RPMI8226 (cell line): ENCODE results near the gene EML3.
A peak's percentile ranks its signal among the peaks of the same experiment; 100 is the strongest.
"Not testable (repeated sequence)": the region's sequence is repeated elsewhere in the genome, so short reads cannot be mapped to it uniquely, and the experiment has no call there.

Experiments used
- DNase-seq: peaks from one replicate; pipeline ENCODE4 v3.0.0-alpha.2; 2015

EML3 gene

DNA sequence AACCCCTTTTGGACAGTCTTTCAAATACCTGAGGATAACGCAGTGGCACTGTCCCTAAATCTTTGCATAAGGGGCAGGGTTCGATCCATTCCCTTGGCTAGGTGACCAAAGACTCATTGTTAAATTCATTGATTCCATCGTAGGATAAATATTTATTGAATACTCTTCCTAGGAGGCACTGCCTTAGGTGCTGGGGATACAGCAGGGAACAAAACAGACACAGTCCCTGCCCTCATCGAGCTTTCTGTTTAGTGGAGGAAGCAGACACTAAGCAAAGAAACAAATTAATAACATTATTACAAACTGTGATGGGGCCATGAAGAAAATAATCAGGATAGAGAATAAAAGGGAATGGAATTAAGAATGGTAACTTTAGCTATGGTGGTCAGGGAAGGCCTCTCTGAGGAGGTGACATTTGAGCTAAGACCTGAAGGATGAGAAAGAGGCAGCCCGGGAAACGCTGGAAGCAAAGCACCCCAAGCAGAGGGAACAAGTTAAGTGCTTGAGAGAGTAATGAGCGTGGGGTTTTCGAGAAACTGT, 8.5 kb upstream of the EML3 start:
- DNase-seq = no peak

DNA sequence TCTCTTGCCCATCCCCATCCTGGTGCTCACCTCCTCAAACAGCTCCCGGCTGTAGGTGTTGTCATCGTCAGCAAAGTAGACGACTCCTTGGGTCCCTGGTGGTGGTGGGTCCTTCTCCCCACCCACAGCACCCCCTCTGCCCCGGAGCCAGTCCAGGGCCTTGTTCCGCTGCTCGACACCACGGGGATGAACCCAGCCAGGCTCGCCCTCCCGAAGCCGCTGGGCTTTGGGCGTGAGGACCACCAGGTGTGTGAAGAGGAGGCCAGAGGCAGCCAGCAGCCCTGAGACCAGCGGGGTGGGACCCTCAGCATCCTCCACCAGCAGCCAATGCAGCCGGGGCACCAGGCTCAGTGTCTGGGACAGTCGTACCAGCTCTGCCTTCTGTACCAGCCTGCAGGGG, 4.4 kb upstream of the EML3 start:
- DNase-seq = not testable (repeated sequence)

DNA sequence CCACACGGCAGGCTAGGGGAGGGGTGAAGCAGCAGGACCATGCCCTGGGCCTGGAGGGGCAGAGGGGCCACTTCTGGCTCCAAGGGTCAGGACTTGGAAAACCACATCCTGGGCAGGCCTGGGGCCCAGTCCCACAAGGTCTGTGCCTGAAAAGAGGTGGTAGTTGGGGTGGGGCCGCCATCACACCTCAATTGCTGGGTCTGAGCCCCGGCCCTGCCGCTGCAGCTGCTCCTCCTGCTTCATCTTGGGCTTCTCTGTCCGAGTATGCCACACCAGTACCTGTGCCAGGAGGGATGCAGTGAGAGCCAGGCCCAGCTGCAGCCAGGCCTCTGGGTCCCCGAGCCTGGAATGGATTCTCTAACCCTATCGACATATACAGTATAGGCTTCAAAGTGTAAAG, 2.9 kb upstream of the EML3 start:
- DNase-seq = no peak

- peak; percentile 83 for DNase-seq
These were observed 1.7 kb upstream of the EML3 start for GRCh38 chr11:62614275-62614674.

DNA sequence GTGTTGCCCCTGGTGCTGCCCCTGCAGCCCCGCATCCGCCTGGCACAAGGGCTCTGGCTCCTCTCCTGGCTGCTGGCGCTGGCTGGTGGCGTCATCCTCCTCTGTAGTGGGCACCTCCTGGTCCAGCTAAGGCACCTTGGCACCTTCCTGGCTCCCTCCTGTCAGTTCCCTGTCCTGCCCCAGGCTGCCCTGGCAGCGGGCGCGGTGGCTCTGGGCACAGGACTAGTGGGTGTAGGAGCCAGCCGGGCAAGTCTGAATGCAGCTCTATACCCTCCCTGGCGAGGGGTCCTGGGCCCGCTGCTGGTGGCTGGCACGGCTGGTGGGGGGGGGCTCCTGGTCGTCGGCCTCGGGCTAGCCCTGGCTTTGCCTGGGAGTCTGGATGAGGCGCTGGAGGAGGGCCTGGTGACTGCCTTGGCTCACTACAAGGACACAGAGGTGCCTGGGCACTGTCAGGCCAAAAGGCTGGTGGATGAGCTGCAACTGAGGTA, 760 bp upstream of the EML3 start:
- DNase-seq = no peak

DNA sequence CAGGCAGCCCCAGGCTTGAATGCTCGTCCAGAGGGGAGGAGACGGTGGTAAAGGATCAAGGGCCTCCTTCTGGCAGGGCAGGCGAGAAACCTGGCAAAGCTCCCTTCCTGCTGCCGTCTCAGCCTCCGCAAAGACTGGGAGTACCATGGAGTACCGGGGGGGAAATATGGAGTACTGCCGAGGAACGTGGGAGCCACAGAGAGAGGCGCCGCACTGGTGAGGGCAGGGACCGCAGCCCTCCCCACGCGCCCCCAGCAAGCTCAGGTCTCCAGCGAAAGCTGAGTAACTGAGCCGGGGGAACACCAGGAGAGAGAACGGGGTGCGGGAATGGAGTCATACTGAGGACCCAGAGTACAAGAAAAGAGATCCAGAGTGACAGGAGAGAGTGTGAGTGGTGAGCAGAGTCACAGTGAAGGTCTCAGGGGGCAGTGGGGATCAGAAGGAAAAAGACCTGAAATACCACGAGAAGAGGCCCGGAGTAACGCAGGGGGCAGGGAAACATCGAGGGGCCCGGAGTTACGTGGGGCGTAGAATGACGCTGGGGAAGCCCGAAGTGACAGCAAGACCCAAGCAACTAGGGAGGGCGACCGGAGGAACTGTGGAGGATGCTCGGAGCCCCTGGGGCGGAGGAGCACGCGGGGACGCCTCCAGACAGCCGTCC, 740 bp downstream of the EML3 start:
- DNase-seq = peak; percentile 59

DNA sequence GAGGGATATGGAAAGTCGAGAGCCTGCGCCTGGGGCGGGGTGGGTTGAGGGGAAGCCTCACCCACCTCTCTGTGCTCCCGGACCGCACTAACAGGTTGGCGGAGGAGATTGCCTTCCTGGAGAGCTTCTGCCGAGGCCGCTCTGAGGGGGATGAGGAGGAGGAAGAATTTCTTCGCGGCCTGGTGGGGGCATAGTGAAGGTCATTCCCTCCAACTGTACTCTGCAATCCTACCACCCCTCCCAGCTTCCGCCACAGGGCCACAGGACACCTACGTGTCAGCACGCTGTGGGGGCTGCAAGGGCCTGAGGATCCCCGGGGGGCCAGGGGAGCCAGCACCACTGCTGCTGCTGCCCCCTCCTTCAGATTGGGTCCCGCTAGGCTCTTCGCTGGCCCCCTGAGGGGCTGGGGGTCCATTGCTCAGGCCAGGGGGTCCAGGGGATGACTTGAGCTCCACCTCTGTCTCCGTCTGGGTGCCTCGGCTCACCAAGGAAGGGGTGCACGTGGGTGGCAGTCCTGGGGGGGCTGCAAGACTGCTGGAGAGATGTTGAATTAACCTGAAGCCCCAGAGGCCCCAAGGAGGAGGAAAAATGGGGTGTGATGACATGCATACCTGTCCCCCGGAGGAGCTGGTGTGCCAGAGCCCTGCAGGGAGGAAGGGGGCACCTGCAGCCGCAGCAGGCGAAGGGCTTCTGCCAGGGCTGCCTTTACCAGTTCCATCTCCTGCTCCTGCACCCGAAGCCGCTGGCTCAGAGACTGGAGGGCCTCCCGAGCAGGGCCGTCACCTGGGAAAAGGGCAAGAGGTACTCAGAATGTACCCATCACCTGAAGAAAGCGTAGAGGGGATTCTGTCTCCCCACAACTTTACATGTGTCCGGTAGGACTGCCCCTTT, 1.5 kb downstream of the EML3 start:
- DNase-seq = no peak

- DNase-seq = no peak
These were observed 2.2 kb downstream of the EML3 start for GRCh38 chr11:62610403-62610802.

DNA sequence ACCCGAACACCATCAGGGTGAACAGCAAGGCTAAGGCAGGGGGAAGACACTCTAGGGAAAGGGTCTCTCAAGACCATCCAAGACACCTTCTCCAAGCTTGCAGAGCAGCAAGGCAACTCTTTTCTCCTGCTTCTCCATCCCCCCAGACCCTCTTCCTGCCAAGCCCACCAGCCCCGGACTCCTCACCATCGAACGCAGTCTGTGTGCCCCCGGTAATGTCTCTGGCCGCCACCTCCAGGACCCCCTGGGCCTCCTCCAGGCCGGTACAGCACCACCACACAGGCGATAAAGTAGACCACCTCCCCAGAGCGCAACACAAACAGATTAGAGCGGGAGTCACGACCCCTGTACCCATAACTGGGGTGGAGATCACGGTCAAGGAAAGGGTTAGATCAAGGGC, 3.8 kb downstream of the EML3 start:
- no peak for DNase-seq

DNA sequence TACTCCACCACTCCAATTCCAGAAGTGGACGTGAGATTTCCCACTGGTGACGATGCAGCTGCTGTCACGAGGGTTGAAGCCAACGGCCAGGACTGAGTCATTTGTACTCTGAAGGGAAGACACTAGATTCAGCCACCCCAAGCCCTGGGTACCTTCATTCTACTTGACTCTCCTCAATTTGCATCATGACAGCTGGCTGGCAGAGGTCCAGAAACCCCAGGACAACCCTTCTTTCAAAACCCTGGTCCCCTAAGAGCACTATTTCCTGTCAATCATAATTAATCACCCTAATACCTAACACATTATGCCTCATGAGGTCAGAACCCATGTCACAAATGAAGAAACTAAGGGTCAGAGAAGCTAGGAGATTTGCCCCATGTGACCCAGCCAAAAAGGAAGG, 4.9 kb downstream of the EML3 start:
- DNase-seq = no peak

DNA sequence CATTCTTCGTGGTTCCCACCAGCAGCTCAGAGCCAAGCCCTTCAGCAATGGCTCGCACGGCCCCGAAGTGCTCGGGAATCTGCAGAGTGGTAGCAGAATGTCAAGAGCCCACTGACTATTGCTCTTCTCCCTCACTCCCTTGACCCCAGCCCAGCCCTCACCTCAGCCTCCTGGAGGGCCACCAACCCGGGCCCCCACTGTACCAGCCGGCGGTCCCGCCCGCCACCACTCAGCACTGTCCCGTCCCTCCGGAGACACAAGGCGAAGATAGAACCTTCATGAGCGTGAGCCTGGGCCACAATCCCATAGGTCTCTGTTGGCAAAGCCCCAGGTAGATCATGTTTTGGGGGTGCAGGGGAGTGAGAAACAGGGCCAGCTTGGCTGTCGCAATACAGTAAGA, 6.7 kb downstream of the EML3 start:
- DNase-seq = no peak

GRCh38 chr11:62605467-62605866, 7.1 kb downstream of the EML3 start:
- no peak for DNase-seq

DNA sequence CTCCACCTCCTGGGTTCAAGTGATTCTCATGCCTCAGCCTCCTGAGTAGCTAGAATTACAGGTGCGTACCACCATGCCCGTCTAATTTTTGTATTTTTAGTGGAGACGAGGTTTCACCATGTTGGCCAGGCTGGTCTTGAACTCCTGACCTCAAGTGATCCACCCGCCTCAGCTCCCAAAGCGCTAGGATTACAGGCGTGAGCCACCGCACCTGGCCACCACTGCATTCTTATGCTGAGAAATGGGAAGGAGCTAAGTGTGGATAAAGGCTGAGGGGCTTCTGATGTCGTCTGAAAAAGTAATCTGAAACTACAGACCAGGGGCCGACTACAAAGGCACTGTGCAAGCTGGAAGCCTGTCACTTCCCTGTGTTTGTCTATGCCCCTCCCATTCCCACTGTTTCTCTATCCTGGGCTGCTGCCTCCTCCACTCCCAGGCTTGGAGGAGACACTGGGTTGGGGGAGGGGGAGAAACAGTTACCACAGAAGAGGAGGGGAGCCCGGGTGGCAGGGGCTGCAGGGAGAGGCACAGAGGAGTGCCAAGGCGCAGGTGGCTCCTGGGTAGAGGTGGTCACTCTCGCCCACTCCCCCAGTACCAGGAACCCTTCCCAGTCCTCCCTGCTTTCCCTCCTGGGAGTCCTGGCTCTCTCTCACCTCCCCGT, 8.0 kb downstream of the EML3 start:
- no peak for DNase-seq

DNA sequence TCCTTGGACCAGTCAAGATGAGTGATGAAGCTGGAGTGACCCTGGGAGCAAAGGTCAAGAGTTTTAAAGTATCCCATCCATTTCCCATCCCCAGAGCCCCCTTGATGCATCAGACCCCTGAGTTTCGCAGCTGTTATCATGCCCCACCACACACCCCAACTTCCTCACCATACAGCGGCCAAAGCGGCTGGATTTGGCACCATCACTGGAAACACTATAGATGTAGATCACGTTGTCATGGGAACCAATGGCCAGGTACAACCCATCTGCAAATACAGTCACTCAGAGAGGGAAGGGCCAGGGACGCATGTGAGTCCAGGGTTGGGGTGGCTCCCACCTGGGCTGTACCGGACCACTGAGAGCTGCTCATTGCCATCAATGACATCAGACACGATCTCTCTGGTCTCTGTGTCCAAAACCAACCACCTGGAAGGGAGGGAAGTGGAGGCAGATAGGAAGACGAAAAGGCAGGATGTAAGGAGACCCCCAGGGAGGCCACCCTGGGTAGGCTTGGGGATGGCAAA, 8.7 kb downstream of the EML3 start:
- DNase-seq = no peak

DNA sequence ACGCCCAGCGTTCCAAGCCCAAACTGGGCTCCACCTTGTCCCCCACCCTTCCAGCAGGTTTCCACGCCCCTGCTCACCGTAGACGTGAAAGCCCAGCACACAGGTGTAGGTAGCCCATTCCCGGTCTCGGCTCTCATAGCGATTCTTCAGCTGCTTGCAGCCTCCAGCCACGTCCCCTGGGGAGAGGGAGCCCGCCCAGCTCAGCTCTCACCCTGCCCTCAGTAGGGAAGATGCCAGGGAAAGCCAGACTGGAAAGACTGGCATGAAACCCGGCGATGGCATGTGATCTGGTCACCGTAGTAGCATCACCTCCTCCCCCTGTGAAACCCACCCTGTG, 9.5 kb downstream of the EML3 start:
- DNase-seq = no peak

DNA sequence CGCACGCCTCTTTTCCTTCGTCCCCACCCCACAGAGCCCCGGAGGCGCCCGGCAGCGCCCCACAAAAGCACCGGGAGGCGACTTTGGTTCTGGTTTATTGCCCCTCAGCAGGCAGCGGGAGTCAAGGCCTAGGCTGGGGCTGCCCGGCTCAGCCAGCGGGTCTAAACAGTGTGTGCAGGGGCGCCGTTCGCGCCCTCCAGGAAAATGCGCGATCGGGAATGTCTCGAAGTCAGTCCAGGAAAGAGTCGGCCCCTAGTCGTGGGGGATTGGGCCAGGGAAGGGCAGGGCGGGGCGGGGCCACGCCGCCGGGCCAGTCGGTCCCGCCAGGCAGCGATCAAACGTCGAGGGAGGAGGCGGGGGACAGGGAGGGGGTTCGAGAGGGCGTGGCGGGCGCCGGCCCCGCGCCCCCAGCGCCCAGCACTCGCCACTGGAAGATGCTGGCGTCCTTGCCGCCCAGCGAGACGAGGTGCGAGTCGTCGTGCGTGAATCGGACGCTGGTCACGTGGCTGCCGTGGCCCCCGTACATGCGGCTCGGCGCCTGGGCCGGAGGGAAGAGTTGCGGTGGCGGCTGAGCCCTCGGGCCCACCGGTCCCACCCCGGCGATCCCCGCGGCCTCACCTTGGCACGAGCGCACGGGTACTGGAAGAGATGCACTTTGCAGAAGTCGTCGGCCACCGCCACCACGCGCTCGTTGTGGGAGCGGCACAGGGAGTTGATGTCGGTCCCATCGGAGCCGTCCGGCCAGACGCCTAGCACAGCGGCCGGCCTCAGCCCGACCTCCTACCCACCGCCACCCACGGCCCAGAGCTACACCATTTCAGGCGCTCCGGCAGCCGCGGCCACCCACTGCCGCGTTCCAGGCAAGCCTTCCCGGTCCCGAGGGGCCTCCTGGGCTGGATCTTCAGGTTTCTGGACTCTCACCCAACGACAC, 10.2 kb downstream of the EML3 start:
- no peak for DNase-seq

GRCh38 chr11:62601372-62602140, 11.0 kb downstream of the EML3 start, which contains the start of gene MTA2:
TSS of gene MTA2 (minus strand) at chr11:62601865. CDS start at chr11:62601450, 415 bp downstream.
- peak; percentile 99 for DNase-seq

DNA sequence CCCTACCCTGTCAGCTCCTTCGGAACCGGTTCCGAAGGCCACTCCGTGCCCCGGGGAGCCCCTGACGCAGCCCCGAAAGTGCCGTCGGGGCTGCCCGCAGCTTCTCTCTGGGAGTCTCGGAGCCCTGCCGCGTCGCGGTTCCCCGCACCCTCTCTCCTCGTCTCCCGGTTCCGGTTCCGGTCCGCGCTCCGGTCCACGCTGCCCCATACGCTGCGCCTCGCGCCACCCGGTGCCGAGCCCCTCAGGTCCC, 11.5 kb downstream of the EML3 start:
- DNase-seq = peak; percentile 47

DNA sequence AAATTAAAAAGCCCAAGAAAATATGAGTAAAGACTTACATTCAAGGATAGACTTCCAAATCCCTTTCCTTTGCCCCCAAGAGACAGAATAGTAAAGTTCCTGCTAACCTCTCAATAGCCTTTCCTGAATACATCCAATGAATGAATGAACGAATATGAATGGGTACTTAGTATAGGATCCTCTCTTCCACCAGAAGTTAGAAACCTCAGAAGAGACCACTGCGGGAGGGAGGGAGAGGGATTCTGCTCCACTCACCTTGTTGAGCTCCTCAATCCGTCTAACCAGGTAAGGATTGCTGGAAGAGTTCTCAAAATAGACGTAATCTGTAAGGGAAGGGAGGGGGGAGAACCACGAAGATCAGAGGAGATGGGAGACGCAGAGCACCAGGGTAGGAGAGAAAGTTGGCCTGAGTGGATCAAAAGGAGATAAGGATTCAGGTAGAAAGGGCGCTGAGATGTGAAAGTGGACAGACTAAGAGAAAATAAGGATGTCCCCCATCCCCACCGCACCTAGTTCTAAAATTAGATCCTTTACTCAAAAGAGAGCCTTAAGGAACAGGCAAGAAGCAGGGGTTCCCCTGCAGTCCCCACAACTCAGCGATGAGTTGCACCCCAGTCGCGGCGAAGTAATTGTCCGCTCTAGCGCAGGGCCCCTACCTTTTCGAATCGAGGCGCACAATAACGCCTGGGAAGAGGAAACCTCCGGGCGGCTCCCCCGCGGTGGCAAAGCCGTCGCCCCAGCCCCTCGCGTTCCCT, 12.0 kb downstream of the EML3 start:
- DNase-seq = peak; percentile 44

DNA sequence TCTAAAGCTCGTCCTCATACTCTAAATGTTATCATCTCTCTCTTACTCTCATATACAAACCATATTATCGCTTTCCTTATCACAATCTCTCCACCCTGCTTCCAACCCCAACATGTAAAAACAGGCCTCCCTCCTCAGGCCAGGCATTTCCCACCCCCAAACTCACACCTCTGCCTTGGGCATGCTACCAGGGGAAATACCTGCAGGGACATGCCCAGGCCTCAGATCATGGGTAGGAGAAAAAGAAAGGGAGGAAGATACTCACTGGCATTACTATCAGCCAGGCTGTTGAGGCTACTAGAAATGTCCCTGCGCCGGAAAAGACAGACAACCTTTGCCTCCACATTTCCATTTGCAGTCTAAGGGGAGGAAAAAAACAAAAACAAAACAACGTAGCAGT, 12.7 kb downstream of the EML3 start:
- no peak for DNase-seq
